Thoracic aorta (tissue), 2 donors: ENCODE results near the gene LYSMD2. TPM values are rescaled to one million over a fixed set of nuclear protein-coding genes. Genes with fewer than 3 reads are reported as not detected.

Source experiments
- ATAC-seq: fragments of 150-250 bp; one replicate; pipeline ENCODE4 v1.8.0; 2017; ENCODE audit warnings: low read depth; ENCODE audit not compliant: insufficient number of reproducible peaks, low FRiP score
- DNase-seq: peaks from one replicate; pipeline ENCODE4 v3.0.0-alpha.2; 2020; ENCODE audit warnings: low spot score
- H3K27ac ChIP-seq, 2 donors: fragments of 200-600 bp; sonication (generic); 1 replicate in 1 of 2; 2 replicates in 1 of 2; pipeline ENCODE4 v1.5.1; 2016; ENCODE audit warnings: mild to moderate bottlenecking in 2 of 2, moderate library complexity in 2 of 2
- H3K27me3 ChIP-seq: fragments of 200-600 bp; sonication (generic); replicated peaks from 2 replicates; pipeline ENCODE4 v1.6.0; 2016; ENCODE audit warnings: mild to moderate bottlenecking; ENCODE audit not compliant: insufficient read depth
- H3K36me3 ChIP-seq: fragments of 200-600 bp; sonication (generic); one replicate; pipeline ENCODE4 v1.5.1; 2016
- H3K4me1 ChIP-seq, 2 donors: fragments of 200-600 bp; sonication (generic); 1 replicate in 1 of 2; 2 replicates in 1 of 2; pipeline versions ENCODE4 v1.5.1 to v1.6.0; 2016; ENCODE audit warnings: low read depth in 2 of 2, mild to moderate bottlenecking in 1 of 2; ENCODE audit not compliant: control insufficient read depth in 1 of 2
- H3K4me3 ChIP-seq: fragments of 200-600 bp; sonication (generic); 2 replicates; pipeline ENCODE4 v1.5.1; 2016; ENCODE audit warnings: mild to moderate bottlenecking
- H3K9me3 ChIP-seq: fragments of 200-600 bp; sonication (generic); 2 replicates; pipeline ENCODE4 v1.5.1; 2016
- total RNA-seq, 2 donors: library from RNA; depleted of rRNA; stranded (reverse); fragments of >200 nt; gene quantifications; one replicate each; pipeline versions ENCODE4 v1.1.0 to v1.2.3, GENCODE V29; 2016
- TF ChIP-seq, protein P1 (sequence below): fragments of 200-600 bp; sonication (generic); IDR thresholded peaks from one replicate; pipeline ENCODE4 v1.5.1; 2019; ENCODE audit warnings: antibody characterized with exemption

The LYSMD2 gene
- total RNA-seq, 2 donors from 2014 or later, result 16.8 to 21.8 TPM

DNA sequence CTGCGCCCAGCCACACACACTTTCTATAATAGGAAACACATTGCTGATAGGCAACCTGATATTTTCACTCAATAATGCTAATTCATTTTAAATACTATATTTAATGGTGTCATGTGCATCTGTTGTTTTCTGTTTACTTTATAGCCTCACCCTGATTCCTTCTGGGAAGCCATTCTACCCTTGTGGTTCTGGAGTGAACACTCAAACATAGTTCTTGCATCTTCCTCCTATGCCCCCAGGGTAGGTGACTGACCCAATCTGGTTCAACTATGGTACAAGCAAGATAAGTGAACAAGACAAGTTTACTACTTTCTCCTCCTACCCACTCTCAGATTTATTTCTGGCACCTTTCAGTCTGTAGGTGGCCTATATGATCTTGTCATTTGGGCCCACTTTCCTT, 60.4 kb downstream of the LYSMD2 start:
- Histone ChIP-seq H3K27me3 (no peaks in the 10 kb centered on the region), H3K4me1 (no peaks in the 10 kb centered on the region), H3K4me3 (no peak overlapping the region), H3K9me3 (no peaks in the 10 kb centered on the region), H3K36me3 (no peaks in the 10 kb centered on the region), H3K27ac (no peak overlapping the region)
- TF ChIP-seq, protein P1, sequence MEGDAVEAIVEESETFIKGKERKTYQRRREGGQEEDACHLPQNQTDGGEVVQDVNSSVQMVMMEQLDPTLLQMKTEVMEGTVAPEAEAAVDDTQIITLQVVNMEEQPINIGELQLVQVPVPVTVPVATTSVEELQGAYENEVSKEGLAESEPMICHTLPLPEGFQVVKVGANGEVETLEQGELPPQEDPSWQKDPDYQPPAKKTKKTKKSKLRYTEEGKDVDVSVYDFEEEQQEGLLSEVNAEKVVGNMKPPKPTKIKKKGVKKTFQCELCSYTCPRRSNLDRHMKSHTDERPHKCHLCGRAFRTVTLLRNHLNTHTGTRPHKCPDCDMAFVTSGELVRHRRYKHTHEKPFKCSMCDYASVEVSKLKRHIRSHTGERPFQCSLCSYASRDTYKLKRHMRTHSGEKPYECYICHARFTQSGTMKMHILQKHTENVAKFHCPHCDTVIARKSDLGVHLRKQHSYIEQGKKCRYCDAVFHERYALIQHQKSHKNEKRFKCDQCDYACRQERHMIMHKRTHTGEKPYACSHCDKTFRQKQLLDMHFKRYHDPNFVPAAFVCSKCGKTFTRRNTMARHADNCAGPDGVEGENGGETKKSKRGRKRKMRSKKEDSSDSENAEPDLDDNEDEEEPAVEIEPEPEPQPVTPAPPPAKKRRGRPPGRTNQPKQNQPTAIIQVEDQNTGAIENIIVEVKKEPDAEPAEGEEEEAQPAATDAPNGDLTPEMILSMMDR, result no peak
- DNase-seq (no peak), ATAC-seq (no peak)

DNA sequence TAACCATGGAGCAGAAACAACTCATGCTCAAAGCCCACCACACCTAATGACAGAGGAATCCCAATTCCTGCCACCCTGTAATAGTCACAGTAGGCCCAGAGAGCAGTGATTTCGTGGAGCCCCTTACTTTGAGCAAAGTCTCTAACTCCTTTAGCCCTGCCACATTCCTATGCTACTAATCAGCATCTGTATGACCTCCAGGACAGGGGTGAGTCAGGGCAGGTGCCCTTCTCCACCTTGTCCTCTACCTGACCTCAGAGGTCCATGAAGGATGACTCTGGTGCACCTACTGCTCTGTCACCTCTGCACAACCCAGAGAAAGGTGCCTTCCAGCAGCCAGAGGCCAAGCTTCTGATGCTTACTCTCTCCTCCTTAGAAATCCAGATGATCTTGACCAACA, 62.2 kb downstream of the LYSMD2 start:
- TF ChIP-seq, protein P1, result no peak
- H3K4me3 ChIP-seq, result no peak overlapping the region
- H3K27ac ChIP-seq, result no peak overlapping the region

More for the DNA sequence above, 62.2 kb downstream of the LYSMD2 start:
- Histone ChIP-seq H3K36me3 (no peaks in the 10 kb centered on the region), H3K4me1 (no peaks in the 10 kb centered on the region), H3K9me3 (no peaks in the 10 kb centered on the region), H3K27me3 (no peaks in the 10 kb centered on the region)
- DNase-seq, result no peak
- no peak for ATAC-seq

Other genes starting within 250 kb of the LYSMD2 start
- 10 to 100 TPM; 20.3 to 45.9 TPM for gene DMXL2, start 114.9 kb downstream of the LYSMD2 start, total RNA-seq
- gene SCG3, start 56.2 kb downstream of the LYSMD2 start, total RNA-seq, result not detected
- 10 to 100 TPM in 1 of 2 donors, 1 to 10 TPM in 1; 9.1 to 13.1 TPM for gene TMOD2, start 13.9 kb upstream of the LYSMD2 start, total RNA-seq
- 10 to 100 TPM; 27.3 to 38.1 TPM for gene TMOD3, start 92.0 kb upstream of the LYSMD2 start, total RNA-seq
- gene LEO1, start 234.1 kb upstream of the LYSMD2 start, total RNA-seq, result 10 to 100 TPM; 10.8 to 12.7 TPM